ENCODE results near the gene CXCR3.
"Not testable (repeated sequence)": the region's sequence is repeated elsewhere in the genome, so short reads cannot be mapped to it uniquely, and the experiment has no call there.

The CXCR3 gene

DNA sequence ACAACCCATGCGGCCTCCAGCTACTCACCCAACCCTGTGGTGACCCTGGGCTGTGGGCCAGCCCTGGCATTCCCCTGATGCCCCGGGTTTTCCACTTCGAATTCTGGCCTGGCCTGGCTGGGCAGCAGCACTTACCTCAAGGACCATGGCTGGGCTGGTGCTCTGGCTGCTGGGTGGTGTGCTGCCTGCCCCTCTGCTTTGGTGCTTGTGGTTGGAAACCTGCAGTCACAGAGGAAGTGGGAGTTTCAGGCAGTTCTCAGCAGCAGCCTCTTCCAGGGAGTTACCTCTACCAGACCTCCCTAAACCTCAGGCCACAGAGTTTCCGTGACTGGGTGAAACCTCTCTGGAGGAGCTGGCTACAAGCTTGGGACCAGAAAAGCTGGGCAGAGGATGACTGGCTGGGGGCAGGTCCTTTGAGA is at the start of gene CXCR3:
TSS of gene CXCR3 (minus strand) at position 209 of the 419 bp plus-strand sequence. CDS start at position 147, 62 bp downstream.
- no peak within 1 kb of the TSS for H3K4me3 ChIP-seq (ENCODE audit: low read depth, low read length)
- DNase-seq (ENCODE audit: low read depth), result no peak

GRCh38 chrX:71667328-71668247 is 49.3 kb upstream of the CXCR3 start, which contains the start of gene LOC101059915:
LOC101059915 (plus strand) TSS chrX:71667546.
- no peak for DNase-seq (ENCODE audit: low read depth)
- no peak within 1 kb of the TSS for H3K4me3 ChIP-seq (ENCODE audit: low read depth, low read length)

- no peak overlapping the region for H3K4me3 ChIP-seq (ENCODE audit: low read depth, low read length)
- no peak for DNase-seq (ENCODE audit: low read depth)
These were observed 48.2 kb upstream of the CXCR3 start for GRCh38 chrX:71666240-71667223.

- no peak overlapping the region for H3K4me3 ChIP-seq (ENCODE audit: low read depth, low read length)
- DNase-seq (ENCODE audit: low read depth), result no peak
These were observed 47.4 kb upstream of the CXCR3 start for GRCh38 chrX:71665747-71666146.

GRCh38 chrX:71664889-71665491 is 46.7 kb upstream of the CXCR3 start:
- H3K4me3 ChIP-seq (ENCODE audit: low read depth, low read length), result no peak overlapping the region
- no peak for DNase-seq (ENCODE audit: low read depth)

DNA sequence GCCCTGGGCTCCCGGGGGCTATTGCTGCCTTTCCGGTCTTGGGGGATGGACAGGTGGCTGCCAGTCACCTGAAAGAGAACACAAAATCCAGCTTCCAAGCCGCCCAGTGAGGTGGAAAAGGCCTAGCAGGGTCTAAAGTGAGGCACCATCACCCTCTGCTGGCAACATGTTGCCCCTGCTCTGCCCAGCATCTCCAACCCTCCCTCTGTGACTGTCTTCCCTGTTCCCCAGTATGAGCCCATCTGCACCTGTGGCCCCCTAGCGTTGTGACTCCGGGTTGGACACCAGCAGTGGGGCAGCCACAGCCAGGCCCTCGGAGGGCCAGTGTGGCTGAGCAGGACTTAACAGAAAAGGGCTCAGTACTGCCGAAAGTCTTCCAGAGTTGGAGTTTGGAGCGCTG is 45.9 kb upstream of the CXCR3 start:
- not testable (repeated sequence) for DNase-seq (ENCODE audit: low read depth); H3K4me3 ChIP-seq (ENCODE audit: low read depth, low read length)

- DNase-seq (ENCODE audit: low read depth); H3K4me3 ChIP-seq (ENCODE audit: low read depth, low read length): not testable (repeated sequence)
These were observed 44.9 kb upstream of the CXCR3 start for GRCh38 chrX:71663238-71663637.

GRCh38 chrX:71662654-71663053 is 44.3 kb upstream of the CXCR3 start:
- DNase-seq (ENCODE audit: low read depth), result not testable (repeated sequence)

GRCh38 chrX:71661919-71662318 is 43.6 kb upstream of the CXCR3 start:
- H3K4me3 ChIP-seq (ENCODE audit: low read depth, low read length), result no peak overlapping the region
- DNase-seq (ENCODE audit: low read depth), result no peak

More at GRCh38 chrX:71662654-71663053, 44.3 kb upstream of the CXCR3 start:
- not testable (repeated sequence) for H3K4me3 ChIP-seq (ENCODE audit: low read depth, low read length)

DNA sequence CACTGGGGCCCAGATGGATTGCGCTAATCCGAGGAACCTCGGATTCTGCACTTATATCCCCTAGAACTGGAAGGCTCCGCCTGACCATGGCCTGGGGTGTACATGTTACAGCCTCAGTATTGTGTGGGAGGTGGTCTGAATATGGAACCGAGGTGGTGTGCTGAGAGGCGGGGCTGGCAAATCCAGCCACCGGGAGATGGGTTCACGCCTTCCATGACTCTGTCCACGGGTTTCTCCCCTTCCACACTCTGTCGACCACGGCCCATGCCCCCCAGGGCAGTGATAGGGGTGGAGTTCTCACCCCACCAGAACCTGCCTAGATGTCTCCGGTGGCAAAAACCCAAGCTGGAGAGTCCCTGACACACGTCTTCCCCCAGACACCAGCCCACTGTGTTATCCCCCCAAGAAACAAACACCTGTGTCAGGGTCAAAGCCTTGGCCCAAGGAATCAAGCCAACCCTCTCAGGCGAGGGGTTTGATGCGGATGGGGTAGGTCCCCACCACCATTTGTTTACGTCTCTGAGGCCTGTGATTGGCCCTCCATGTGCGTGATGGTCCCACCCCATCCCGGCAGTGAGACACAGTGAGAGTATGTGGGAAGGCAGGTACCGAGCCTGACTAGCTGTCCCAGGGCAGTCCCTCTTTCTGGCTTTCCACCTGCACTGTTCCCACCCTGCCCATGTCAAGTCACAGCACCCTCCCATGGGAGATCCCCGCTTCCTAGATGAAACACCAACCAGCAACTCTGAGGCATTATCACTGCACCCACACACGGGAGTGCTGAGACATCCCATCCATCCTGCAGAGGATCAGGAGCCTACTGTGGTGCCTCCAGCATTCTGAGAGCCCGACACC is 42.5 kb upstream of the CXCR3 start:
- DNase-seq (ENCODE audit: low read depth), result no peak
- no peak overlapping the region for H3K4me3 ChIP-seq (ENCODE audit: low read depth, low read length)

- DNase-seq (ENCODE audit: low read depth), result no peak
- no peak overlapping the region for H3K4me3 ChIP-seq (ENCODE audit: low read depth, low read length)
These were observed 41.6 kb upstream of the CXCR3 start for GRCh38 chrX:71659959-71660358.

DNA sequence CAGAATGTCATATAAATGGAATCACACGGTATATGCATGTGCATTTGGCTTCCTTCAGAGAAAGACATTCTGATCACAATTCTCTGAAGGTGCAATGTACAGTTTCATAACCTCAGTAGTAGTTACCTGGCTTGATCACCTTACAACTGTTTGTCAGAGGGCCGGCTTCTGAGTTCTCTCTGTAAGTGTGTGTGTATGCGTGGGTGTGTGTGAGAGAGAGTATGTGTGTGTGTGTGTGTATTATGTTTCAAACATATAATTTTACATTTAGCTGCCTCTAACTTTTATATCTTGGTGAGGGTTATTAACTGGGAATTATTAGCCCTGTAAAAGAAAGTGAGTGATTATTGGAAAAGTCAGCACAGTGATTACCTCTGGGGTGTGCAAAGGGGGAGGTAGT is 41.0 kb upstream of the CXCR3 start:
- DNase-seq (ENCODE audit: low read depth), result no peak
- no peak overlapping the region for H3K4me3 ChIP-seq (ENCODE audit: low read depth, low read length)

DNA sequence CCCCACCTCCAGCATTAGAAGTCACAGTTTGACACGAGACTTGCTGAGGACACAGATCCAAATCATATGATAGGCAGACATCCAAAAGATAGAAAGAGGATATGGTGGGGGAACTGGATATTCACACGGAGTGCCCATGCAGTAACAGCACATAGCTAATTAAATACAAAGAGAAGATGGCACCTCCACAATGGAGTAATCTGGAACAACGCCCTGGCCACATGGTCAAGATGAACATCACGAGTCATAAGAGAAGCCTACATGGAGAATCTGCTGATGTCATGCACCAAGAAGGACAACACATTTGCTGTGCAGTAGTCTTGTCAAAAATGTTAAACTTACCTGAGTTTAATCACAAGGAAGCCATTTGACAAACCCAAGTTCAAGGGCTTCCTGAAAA is 39.0 kb upstream of the CXCR3 start:
- H3K4me3 ChIP-seq (ENCODE audit: low read depth, low read length), result no peak overlapping the region
- DNase-seq (ENCODE audit: low read depth), result no peak

DNA sequence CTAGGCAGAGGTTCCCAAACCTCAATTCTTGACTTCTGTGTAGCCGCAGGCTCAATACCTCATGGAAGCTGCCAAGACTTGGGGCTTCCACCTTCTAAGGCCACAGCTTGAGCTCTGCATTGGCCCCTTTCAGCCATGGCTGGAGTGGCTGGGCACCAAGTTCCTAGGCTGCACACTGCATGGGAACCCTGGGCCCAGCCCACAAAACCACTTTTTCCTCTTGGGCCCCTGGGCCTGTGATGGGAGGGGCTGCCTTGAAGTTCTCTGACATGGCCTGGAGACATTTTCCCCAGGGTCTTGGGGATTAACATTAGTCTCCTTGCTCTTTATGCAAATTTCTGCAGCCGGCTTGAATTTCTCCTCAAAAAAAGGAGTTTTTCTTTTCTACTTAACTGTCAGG is 35.0 kb upstream of the CXCR3 start:
- DNase-seq (ENCODE audit: low read depth), result no peak

DNA sequence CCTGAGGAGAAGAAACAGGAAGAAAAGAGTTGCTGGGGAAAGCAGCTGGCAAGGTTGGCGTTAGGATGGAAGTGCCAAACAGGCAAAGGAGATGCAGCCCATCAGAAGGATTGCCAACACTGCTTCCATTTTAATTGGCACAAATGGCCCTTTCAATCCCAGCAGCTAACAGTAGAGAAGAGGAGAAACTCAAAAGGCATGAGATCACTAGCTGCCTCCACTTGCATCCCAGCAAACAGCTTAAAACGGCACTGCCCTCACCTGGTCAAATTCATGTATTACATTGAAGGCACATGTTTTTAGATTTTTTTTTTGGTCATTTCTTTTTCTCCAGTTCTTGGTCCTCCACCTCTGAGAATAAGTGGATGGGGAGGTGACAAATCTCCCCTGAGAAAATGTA is 34.1 kb upstream of the CXCR3 start:
- no peak overlapping the region for H3K4me3 ChIP-seq (ENCODE audit: low read depth, low read length)
- DNase-seq (ENCODE audit: low read depth), result no peak

More for the DNA sequence above, 35.0 kb upstream of the CXCR3 start:
- H3K4me3 ChIP-seq (ENCODE audit: low read depth, low read length), result no peak overlapping the region

GRCh38 chrX:71650333-71650969 is 32.1 kb upstream of the CXCR3 start:
- DNase-seq (ENCODE audit: low read depth), result no peak

GRCh38 chrX:71644406-71644805 is 26.1 kb upstream of the CXCR3 start:
- DNase-seq (ENCODE audit: low read depth); H3K4me3 ChIP-seq (ENCODE audit: low read depth, low read length): not testable (repeated sequence)

More at GRCh38 chrX:71650333-71650969, 32.1 kb upstream of the CXCR3 start:
- H3K4me3 ChIP-seq (ENCODE audit: low read depth, low read length), result no peak overlapping the region

DNA sequence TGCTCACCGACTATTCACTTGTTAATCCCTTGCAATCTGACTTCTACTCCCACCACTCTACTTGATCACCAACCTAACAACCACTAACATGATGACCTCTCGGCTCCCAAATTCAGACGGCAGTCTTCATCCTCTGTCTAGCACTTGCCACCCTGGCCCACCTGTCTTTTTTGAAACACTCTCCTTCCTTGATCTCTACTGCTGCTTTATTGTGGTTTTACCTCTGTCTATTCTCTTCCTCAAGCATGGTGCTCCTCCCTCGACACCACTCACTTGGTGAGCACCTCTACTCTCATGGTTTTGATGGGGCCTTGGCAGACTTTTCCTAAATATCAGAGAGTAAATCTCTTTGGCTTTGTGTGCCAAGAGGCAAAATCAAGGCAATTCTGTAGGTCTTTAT is 21.7 kb upstream of the CXCR3 start:
- DNase-seq (ENCODE audit: low read depth), result no peak
- no peak overlapping the region for H3K4me3 ChIP-seq (ENCODE audit: low read depth, low read length)
